ENCODE measurements around the gene NES.
A peak's percentile ranks its signal among the peaks of the same experiment; 100 is the strongest.

Gene NES

GRCh38 chr1:156693848-156694689 lies 16.9 kb upstream of the NES start:
- Histone ChIP-seq H3K27ac (no peak overlapping the region), H3K4me3 (ENCODE audit: low read depth, low read length) (no peak overlapping the region), H3K36me3 (replicated peaks) (no peaks in the 10 kb centered on the region), H3K27me3 (replicated peaks) (peaks cover 4% of the 10 kb centered on the region)
- in situ Hi-C loops (cut with HindIII; ENCODE audit: low pct_ligation_motif_present, low sequenced_read_pairs), result no loop called here
- no peak for TF ChIP-seq CTCF (IDR thresholded peaks at IDR 0.05; ENCODE audit: low read depth, low read length, missing control alignments)
- no peak for DNase-seq

- in situ Hi-C loops (cut with HindIII; ENCODE audit: low pct_ligation_motif_present, low sequenced_read_pairs), result no loop called here
- TF ChIP-seq CTCF (IDR thresholded peaks at IDR 0.05; ENCODE audit: low read depth, low read length, missing control alignments), result no peak
- Histone ChIP-seq H3K36me3 (replicated peaks) (no peaks in the 10 kb centered on the region), H3K4me3 (ENCODE audit: low read depth, low read length) (no peak overlapping the region), H3K27me3 (replicated peaks) (peaks cover 4% of the 10 kb centered on the region), H3K27ac (no peak overlapping the region)
- DNase-seq, result no peak
Measured at GRCh38 chr1:156692925-156693847, 16.0 kb upstream of the NES start.

GRCh38 chr1:156692441-156692924 lies 15.3 kb upstream of the NES start:
- in situ Hi-C loops (cut with HindIII; ENCODE audit: low pct_ligation_motif_present, low sequenced_read_pairs), result no loop called here
- Histone ChIP-seq H3K27me3 (replicated peaks) (peaks cover 4% of the 10 kb centered on the region), H3K36me3 (replicated peaks) (no peaks in the 10 kb centered on the region), H3K4me3 (ENCODE audit: low read depth, low read length) (no peak overlapping the region), H3K27ac (no peak overlapping the region)
- DNase-seq, result no peak
- TF ChIP-seq CTCF (IDR thresholded peaks at IDR 0.05; ENCODE audit: low read depth, low read length, missing control alignments), result no peak

- no peak for DNase-seq
- no peak overlapping the region for H3K27ac ChIP-seq
- TF ChIP-seq CTCF (IDR thresholded peaks at IDR 0.05; ENCODE audit: low read depth, low read length, missing control alignments), result peak; percentile 47
- in situ Hi-C loops (cut with HindIII; ENCODE audit: low pct_ligation_motif_present, low sequenced_read_pairs), result no loop called here
- H3K27me3 ChIP-seq (replicated peaks), result peaks cover 4% of the 10 kb centered on the region
- no peak overlapping the region for H3K4me3 ChIP-seq (ENCODE audit: low read depth, low read length)
- no peaks in the 10 kb centered on the region for H3K36me3 ChIP-seq (replicated peaks)
Measured at GRCh38 chr1:156691665-156692440, 14.6 kb upstream of the NES start.

GRCh38 chr1:156691191-156691590 lies 14.0 kb upstream of the NES start:
- DNase-seq, result no peak
- H3K36me3 ChIP-seq (replicated peaks), result no peaks in the 10 kb centered on the region
- no peak overlapping the region for H3K4me3 ChIP-seq (ENCODE audit: low read depth, low read length)
- in situ Hi-C loops (cut with HindIII; ENCODE audit: low pct_ligation_motif_present, low sequenced_read_pairs), result no loop called here
- H3K27me3 ChIP-seq (replicated peaks), result peaks cover 4% of the 10 kb centered on the region
- no peak for TF ChIP-seq CTCF (IDR thresholded peaks at IDR 0.05; ENCODE audit: low read depth, low read length, missing control alignments)
- H3K27ac ChIP-seq, result no peak overlapping the region
